Measurements from ENCODE around the gene CCNK. TPM values are rescaled to one million over a fixed set of nuclear protein-coding genes. Genes with fewer than 3 reads are reported as not detected.

CCNK gene
- total RNA-seq, 2 donors from 2014 or later: 86.1 to 88.5 TPM

GRCh38 chr14:99541677-99542470 is 60.7 kb downstream of the CCNK start:
- no peak overlapping the region for H3K4me3 Mint-ChIP-seq
- no peak overlapping the region for H3K27ac Mint-ChIP-seq
- ATAC-seq (replicated peaks in 1 of 2): no peak
- no peak for DNase-seq
- no peaks in the 10 kb centered on the region for H3K9me3 Mint-ChIP-seq
- H3K27me3 Mint-ChIP-seq (ENCODE audit: low read depth): no peaks in the 10 kb centered on the region
- peaks cover 10% of the 10 kb centered on the region for H3K4me1 Mint-ChIP-seq (ENCODE audit: low read depth)
- H3K36me3 Mint-ChIP-seq (ENCODE audit: insufficient read depth in 2 of 2): no peaks in the 10 kb centered on the region

DNA sequence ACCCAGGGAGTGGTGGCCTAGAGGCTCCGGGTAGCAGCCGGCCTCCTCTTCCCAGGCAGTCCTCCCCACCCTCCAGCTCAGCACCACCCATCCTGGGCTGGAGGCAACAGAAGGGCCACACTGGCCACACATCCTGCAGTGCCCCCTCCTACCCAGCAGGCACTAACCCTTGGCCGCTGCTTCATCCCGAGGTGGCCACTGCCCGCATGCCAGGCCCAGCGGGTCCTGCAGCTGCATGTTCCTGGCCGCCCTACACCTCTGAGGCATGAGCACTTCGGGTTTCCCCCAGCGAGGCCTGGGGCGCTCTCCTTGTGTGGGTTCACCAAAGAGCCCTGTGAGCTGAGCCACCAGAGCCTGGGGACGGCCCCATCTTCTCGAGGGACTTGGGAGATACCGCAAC is 61.4 kb downstream of the CCNK start:
- no peaks in the 10 kb centered on the region for H3K9me3 Mint-ChIP-seq
- no peak for ATAC-seq (replicated peaks in 1 of 2)
- no peak overlapping the region for H3K4me3 Mint-ChIP-seq
- no peaks in the 10 kb centered on the region for H3K36me3 Mint-ChIP-seq (ENCODE audit: insufficient read depth in 2 of 2)
- H3K27me3 Mint-ChIP-seq (ENCODE audit: low read depth): no peaks in the 10 kb centered on the region
- H3K4me1 Mint-ChIP-seq (ENCODE audit: low read depth): peaks cover 10% of the 10 kb centered on the region
- H3K27ac Mint-ChIP-seq: no peak overlapping the region
- DNase-seq: no peak

DNA sequence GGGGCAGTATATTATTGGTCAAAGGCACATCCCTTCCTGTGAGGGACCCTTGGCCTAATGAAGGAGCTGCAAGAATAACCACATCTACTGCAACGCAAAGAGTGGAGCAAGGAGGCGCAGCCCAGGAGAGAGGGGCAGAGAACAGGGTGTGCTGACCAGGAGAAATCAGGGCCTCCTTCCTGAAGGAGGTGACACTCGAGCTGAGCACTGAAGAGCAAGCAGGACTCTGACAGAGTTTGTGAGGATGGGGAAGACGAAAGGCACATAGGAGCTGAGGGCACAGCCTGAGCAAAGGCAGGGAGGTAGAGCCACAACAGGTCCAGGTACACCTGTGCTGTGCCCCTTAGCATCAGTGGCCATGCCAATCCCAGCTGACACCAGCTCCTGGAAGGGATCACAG is 62.2 kb downstream of the CCNK start:
- Mint-ChIP-seq H3K36me3 (ENCODE audit: insufficient read depth in 2 of 2) (no peaks in the 10 kb centered on the region), H3K9me3 (no peaks in the 10 kb centered on the region)

DNA sequence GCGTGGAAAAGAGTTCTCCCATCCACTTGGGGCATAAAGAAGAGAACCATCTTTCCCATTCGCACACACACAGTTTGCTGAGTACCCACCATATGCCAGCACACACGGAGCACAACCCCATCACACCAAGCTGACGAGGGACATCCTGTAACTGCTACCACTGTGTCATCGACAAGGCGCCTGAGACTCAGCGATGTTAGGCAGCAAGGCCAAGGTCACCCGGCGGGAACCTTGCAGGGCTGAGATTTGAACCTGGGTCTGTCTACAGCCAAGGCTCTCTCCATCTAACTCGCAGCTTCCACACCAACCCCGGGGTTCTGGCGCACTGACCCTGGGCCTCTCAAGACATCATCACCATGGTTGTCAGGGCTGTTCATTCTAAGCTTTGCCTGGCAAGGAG is 62.8 kb downstream of the CCNK start:
- ATAC-seq (replicated peaks in 1 of 2) (no peak), DNase-seq (no peak)
- H3K36me3 Mint-ChIP-seq (ENCODE audit: insufficient read depth in 2 of 2): no peaks in the 10 kb centered on the region
- peaks cover 10% of the 10 kb centered on the region for H3K4me1 Mint-ChIP-seq (ENCODE audit: low read depth)
- H3K4me3 Mint-ChIP-seq: no peak overlapping the region
- H3K27me3 Mint-ChIP-seq (ENCODE audit: low read depth): no peaks in the 10 kb centered on the region
- no peak overlapping the region for H3K27ac Mint-ChIP-seq
- no peaks in the 10 kb centered on the region for H3K9me3 Mint-ChIP-seq

More for the DNA sequence above, 62.2 kb downstream of the CCNK start:
- no peak overlapping the region for H3K27ac Mint-ChIP-seq
- no peak overlapping the region for H3K4me3 Mint-ChIP-seq
- peaks cover 15% of the 10 kb centered on the region for H3K4me1 Mint-ChIP-seq (ENCODE audit: low read depth)
- no peaks in the 10 kb centered on the region for H3K27me3 Mint-ChIP-seq (ENCODE audit: low read depth)
- no peak for ATAC-seq (replicated peaks in 1 of 2)
- DNase-seq: no peak

GRCh38 chr14:99544991-99545390 is 63.8 kb downstream of the CCNK start:
- DNase-seq: no peak
- H3K36me3 Mint-ChIP-seq (ENCODE audit: insufficient read depth in 2 of 2): no peaks in the 10 kb centered on the region
- H3K9me3 Mint-ChIP-seq: no peaks in the 10 kb centered on the region
- H3K27me3 Mint-ChIP-seq (ENCODE audit: low read depth): no peaks in the 10 kb centered on the region
- H3K27ac Mint-ChIP-seq: no peak overlapping the region
- no peak overlapping the region for H3K4me3 Mint-ChIP-seq
- H3K4me1 Mint-ChIP-seq (ENCODE audit: low read depth): peaks cover 10% of the 10 kb centered on the region
- ATAC-seq (replicated peaks in 1 of 2): no peak

GRCh38 chr14:99545586-99545985 is 64.4 kb downstream of the CCNK start:
- Mint-ChIP-seq H3K27me3 (ENCODE audit: low read depth) (no peaks in the 10 kb centered on the region), H3K4me1 (ENCODE audit: low read depth) (peaks cover 11% of the 10 kb centered on the region), H3K4me3 (no peak overlapping the region), H3K27ac (no peak overlapping the region), H3K9me3 (no peaks in the 10 kb centered on the region), H3K36me3 (ENCODE audit: insufficient read depth in 2 of 2) (no peaks in the 10 kb centered on the region)
- ATAC-seq (replicated peaks in 1 of 2) (no peak), DNase-seq (no peak)

- H3K36me3 Mint-ChIP-seq (ENCODE audit: insufficient read depth in 2 of 2): no peaks in the 10 kb centered on the region
- no peaks in the 10 kb centered on the region for H3K9me3 Mint-ChIP-seq
- H3K4me1 Mint-ChIP-seq (ENCODE audit: low read depth): peaks cover 15% of the 10 kb centered on the region
- ATAC-seq (replicated peaks in 1 of 2) (no peak), DNase-seq (no peak)
- no peaks in the 10 kb centered on the region for H3K27me3 Mint-ChIP-seq (ENCODE audit: low read depth)
- H3K27ac Mint-ChIP-seq: no peak overlapping the region
- H3K4me3 Mint-ChIP-seq: no peak overlapping the region
Observed at GRCh38 chr14:99546234-99546879, 65.1 kb downstream of the CCNK start.

GRCh38 chr14:99548255-99548654 is 67.0 kb downstream of the CCNK start:
- no peaks in the 10 kb centered on the region for H3K27me3 Mint-ChIP-seq (ENCODE audit: low read depth)
- H3K9me3 Mint-ChIP-seq: no peaks in the 10 kb centered on the region
- H3K27ac Mint-ChIP-seq: no peak overlapping the region
- peaks cover 13% of the 10 kb centered on the region for H3K4me1 Mint-ChIP-seq (ENCODE audit: low read depth)
- H3K4me3 Mint-ChIP-seq: no peak overlapping the region
- H3K36me3 Mint-ChIP-seq (ENCODE audit: insufficient read depth in 2 of 2): no peaks in the 10 kb centered on the region
- no peak for DNase-seq
- ATAC-seq (replicated peaks in 1 of 2): no peak

DNA sequence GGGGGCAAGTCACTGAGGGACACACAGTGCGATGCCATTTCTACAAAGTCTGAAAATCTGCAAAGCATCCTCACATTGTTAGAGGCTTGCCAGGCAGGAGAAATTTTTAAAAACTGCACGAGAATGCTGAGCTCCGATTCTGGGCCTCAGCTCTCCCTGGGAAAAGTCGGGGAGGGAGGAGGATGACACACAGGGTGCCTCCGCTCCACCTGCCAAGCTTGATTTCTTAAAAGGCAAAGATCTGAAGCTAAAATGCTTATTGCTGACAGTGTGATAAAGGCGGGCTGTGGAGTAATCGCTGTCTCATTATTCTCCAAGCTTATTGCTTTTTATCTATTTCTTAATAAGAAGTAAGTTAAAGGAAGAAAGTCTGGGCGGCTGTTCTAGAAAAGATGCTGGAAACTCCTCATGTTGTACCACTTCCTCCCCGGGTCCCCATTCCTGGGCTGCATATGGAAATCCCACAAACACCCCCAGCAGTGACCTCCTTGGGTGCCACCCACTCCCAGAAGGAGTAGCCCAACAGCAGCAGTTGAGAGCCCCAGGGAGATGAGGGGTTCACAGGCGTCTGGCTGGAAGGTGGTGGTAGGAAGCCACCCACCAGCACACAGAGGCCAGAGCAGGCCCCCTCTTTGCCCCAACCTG is 67.8 kb downstream of the CCNK start:
- H3K4me3 Mint-ChIP-seq: no peak overlapping the region
- H3K36me3 Mint-ChIP-seq (ENCODE audit: insufficient read depth in 2 of 2): no peaks in the 10 kb centered on the region
- no peaks in the 10 kb centered on the region for H3K9me3 Mint-ChIP-seq
- no peak overlapping the region for H3K27ac Mint-ChIP-seq
- H3K4me1 Mint-ChIP-seq (ENCODE audit: low read depth): peaks cover 13% of the 10 kb centered on the region
- H3K27me3 Mint-ChIP-seq (ENCODE audit: low read depth): no peaks in the 10 kb centered on the region
- no peak for DNase-seq
- ATAC-seq (replicated peaks in 1 of 2): no peak

DNA sequence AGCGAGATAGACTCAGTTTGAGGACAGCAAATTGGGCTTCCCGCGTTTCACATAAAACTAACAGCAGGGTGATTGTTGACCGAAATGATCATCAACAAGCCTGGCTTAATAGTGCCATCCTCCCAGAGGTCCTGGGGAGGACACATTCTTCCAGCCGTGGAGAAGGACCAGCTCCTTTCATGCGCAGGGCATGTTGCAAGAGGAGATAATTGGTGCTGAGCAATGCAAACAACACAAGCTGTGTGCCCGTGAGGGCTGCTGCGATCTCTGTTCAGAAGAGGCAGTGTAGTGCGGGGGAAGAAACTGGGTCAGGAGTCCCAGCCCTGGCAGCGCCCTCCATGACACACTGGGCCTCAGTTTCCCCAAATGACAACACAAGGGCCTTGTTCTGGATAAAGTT is 68.5 kb downstream of the CCNK start:
- H3K27me3 Mint-ChIP-seq (ENCODE audit: low read depth): no peaks in the 10 kb centered on the region
- H3K36me3 Mint-ChIP-seq (ENCODE audit: insufficient read depth in 2 of 2): no peaks in the 10 kb centered on the region
- H3K9me3 Mint-ChIP-seq: no peaks in the 10 kb centered on the region
- DNase-seq (no peak), ATAC-seq (replicated peaks in 1 of 2) (no peak)
- peaks cover 13% of the 10 kb centered on the region for H3K4me1 Mint-ChIP-seq (ENCODE audit: low read depth)
- H3K27ac Mint-ChIP-seq: no peak overlapping the region
- H3K4me3 Mint-ChIP-seq: no peak overlapping the region

- H3K27me3 Mint-ChIP-seq (ENCODE audit: low read depth): no peaks in the 10 kb centered on the region
- peaks cover 13% of the 10 kb centered on the region for H3K4me1 Mint-ChIP-seq (ENCODE audit: low read depth)
- H3K27ac Mint-ChIP-seq: no peak overlapping the region
- no peak overlapping the region for H3K4me3 Mint-ChIP-seq
- no peak for ATAC-seq (replicated peaks in 1 of 2)
- no peaks in the 10 kb centered on the region for H3K36me3 Mint-ChIP-seq (ENCODE audit: insufficient read depth in 2 of 2)
- H3K9me3 Mint-ChIP-seq: no peaks in the 10 kb centered on the region
- no peak for DNase-seq
Observed at GRCh38 chr14:99550387-99550992, 69.3 kb downstream of the CCNK start.

- H3K4me1 Mint-ChIP-seq (ENCODE audit: low read depth): peaks cover 13% of the 10 kb centered on the region
- no peaks in the 10 kb centered on the region for H3K36me3 Mint-ChIP-seq (ENCODE audit: insufficient read depth in 2 of 2)
- ATAC-seq (replicated peaks in 1 of 2) (no peak), DNase-seq (no peak)
- no peak overlapping the region for H3K4me3 Mint-ChIP-seq
- H3K9me3 Mint-ChIP-seq: no peaks in the 10 kb centered on the region
- no peaks in the 10 kb centered on the region for H3K27me3 Mint-ChIP-seq (ENCODE audit: low read depth)
- no peak overlapping the region for H3K27ac Mint-ChIP-seq
Observed at GRCh38 chr14:99551034-99551922, 70.1 kb downstream of the CCNK start.
